SU-DHL-6 (cell line): ENCODE measurements around the gene KATNBL1.

Experiments
- CTCF ChIP-seq: fragments of 200-600 bp; sonication (generic); IDR thresholded peaks from one replicate; pipeline ENCODE4 v1.5.1; 2017; ENCODE audit warnings: antibody characterized with exemption, mild to moderate bottlenecking, low read length, moderate library complexity; ENCODE audit not compliant: insufficient read depth, poor library complexity, severe bottlenecking
- EZH2phosphoT487 ChIP-seq: fragments of 200-600 bp; sonication (generic), shearing (Covaris generic); conservative IDR thresholded peaks from 2 replicates; pipeline ENCODE4 v1.6.1; 2018; ENCODE audit warnings: mild to moderate bottlenecking, antibody characterized with exemption, low read length, moderate library complexity, mixed read lengths

GRCh38 chr15:34116620-34117019, 93.3 kb downstream of the KATNBL1 start:
- TF ChIP-seq CTCF (no peak), EZH2phosphoT487 (no peak)
